Stomach (tissue), 4 donors: ENCODE data around the gene PRCP.

ENCODE experiments used
- EP300 ChIP-seq: sonication (generic); formaldehyde crosslinking; IDR thresholded peaks from one replicate; pipeline ENCODE4 v1.6.1; 2017; ENCODE audit warnings: antibody characterized with exemption
- POLR2A ChIP-seq, 4 donors: fragments of 450-650 bp; IDR thresholded peaks; one replicate each; pipeline ENCODE4 v1.6.1; 2016; ENCODE audit warnings: antibody characterized with exemption in 4 of 4, control low read depth in 2 of 4, mild to moderate bottlenecking in 1 of 4, moderate library complexity in 1 of 4

- TF ChIP-seq POLR2A (IDR thresholded peaks at IDR 0.05) (no peak), EP300 (no peak)
These were observed 108.5 kb downstream of the PRCP start for GRCh38 chr11:82791779-82792178.
